ENCODE results near the gene DCAF5.

- TF ChIP-seq POLR2A (IDR thresholded peaks at IDR 0.05) (no peak), CTCF (IDR thresholded peaks at IDR 0.05) (no peak)
These were observed 38.2 kb downstream of the DCAF5 start for GRCh38 chr14:69114763-69115162.
